Inferior parietal cortex (tissue), 1 donor: ENCODE results near the gene RNF123.
A peak's percentile ranks its signal among the peaks of the same experiment; 100 is the strongest.

Source experiments
- DNase-seq: peaks from one replicate; pipeline ENCODE4 v3.0.0-alpha.2; 2016; ENCODE audit errors: extremely low spot score

Gene RNF123

GRCh38 chr3:49701388-49702077, 12.2 kb downstream of the RNF123 start:
- DNase-seq = no peak

GRCh38 chr3:49702672-49703071, 13.3 kb downstream of the RNF123 start:
- no peak for DNase-seq

GRCh38 chr3:49703443-49703927, 14.1 kb downstream of the RNF123 start:
- peak; percentile 72 for DNase-seq

GRCh38 chr3:49703956-49704355, 14.6 kb downstream of the RNF123 start:
- DNase-seq = no peak

GRCh38 chr3:49704629-49705028, 15.3 kb downstream of the RNF123 start:
- no peak for DNase-seq

GRCh38 chr3:49705390-49705960, 16.1 kb downstream of the RNF123 start:
- no peak for DNase-seq

GRCh38 chr3:49706456-49707112, 17.2 kb downstream of the RNF123 start:
- no peak for DNase-seq

- no peak for DNase-seq
Observed at GRCh38 chr3:49707113-49707480, 17.7 kb downstream of the RNF123 start.

- no peak for DNase-seq
Observed at GRCh38 chr3:49709852-49710251, 20.5 kb downstream of the RNF123 start.

GRCh38 chr3:49711489-49711888, 22.1 kb downstream of the RNF123 start:
- no peak for DNase-seq

GRCh38 chr3:49712166-49712565, 22.8 kb downstream of the RNF123 start:
- no peak for DNase-seq

GRCh38 chr3:49712631-49713317, 23.4 kb downstream of the RNF123 start:
- DNase-seq = no peak

GRCh38 chr3:49713336-49714105, 24.2 kb downstream of the RNF123 start:
- DNase-seq = no peak

- DNase-seq = no peak
Observed at GRCh38 chr3:49714728-49715550, 25.6 kb downstream of the RNF123 start.

- DNase-seq = no peak
Observed at GRCh38 chr3:49715611-49716121, 26.3 kb downstream of the RNF123 start.

GRCh38 chr3:49716169-49716568, 26.8 kb downstream of the RNF123 start:
- no peak for DNase-seq

GRCh38 chr3:49716691-49717210, 27.4 kb downstream of the RNF123 start:
- no peak for DNase-seq

- DNase-seq = no peak
Observed at GRCh38 chr3:49717211-49717958, 28.0 kb downstream of the RNF123 start.

- DNase-seq = no peak
Observed at GRCh38 chr3:49717959-49718857, 28.9 kb downstream of the RNF123 start.
